GM18507 (cell line): ENCODE results near the gene KIF13A.

Source experiments
- DNase-seq: peaks from one replicate; pipeline ENCODE4 v3.0.0; 2011; ENCODE audit warnings: low read depth; ENCODE audit not compliant: insufficient read length; ENCODE audit errors: extremely low spot score
- FAIRE-seq: peaks from 2 replicates; lab custom pipeline; 2011; peaks lifted over from hg19 to GRCh38; lab: Jason Lieb, UNC

Gene KIF13A

GRCh38 chr6:17714879-17715851 lies 272.3 kb downstream of the KIF13A start:
- no peak for FAIRE-seq
- no peak for DNase-seq

- DNase-seq (no peak), FAIRE-seq (no peak)
Measured at GRCh38 chr6:17714177-17714576, 273.3 kb downstream of the KIF13A start.

- FAIRE-seq (no peak), DNase-seq (no peak)
Measured at GRCh38 chr6:17712576-17712975, 274.9 kb downstream of the KIF13A start.

GRCh38 chr6:17710331-17710730 lies 277.1 kb downstream of the KIF13A start:
- no peak for FAIRE-seq
- DNase-seq, result no peak

GRCh38 chr6:17709476-17709875 lies 278.0 kb downstream of the KIF13A start:
- no peak for DNase-seq
- FAIRE-seq, result no peak
